H9 (cell line): ENCODE data around the gene PAEP. TPM values are rescaled to one million over a fixed set of nuclear protein-coding genes. Genes with fewer than 3 reads are reported as not detected.

Source experiments
- DNase-seq: peaks from one replicate; pipeline ENCODE4 v3.0.0-alpha.2; 2017
- H2AFZ ChIP-seq: one replicate; pipeline ENCODE4 v1.6.1; 2013; ENCODE audit warnings: mild to moderate bottlenecking, low read length, control low read depth, moderate library complexity
- H2AK5ac ChIP-seq: 2 replicates; pipeline ENCODE4 v1.6.1; 2013; ENCODE audit warnings: low read length, control low read depth, mixed read lengths; ENCODE audit not compliant: insufficient read length
- H2BK120ac ChIP-seq: one replicate; pipeline ENCODE4 v1.6.1; 2013; ENCODE audit warnings: low read depth, mild to moderate bottlenecking, low read length, control low read depth, inconsistent platforms; ENCODE audit not compliant: poor library complexity, severe bottlenecking
- H2BK12ac ChIP-seq: 2 replicates; pipeline ENCODE4 v1.6.1; 2013; ENCODE audit warnings: low read length, control low read depth, mixed read lengths, low read depth; ENCODE audit not compliant: insufficient read length
- H2BK15ac ChIP-seq: 2 replicates; pipeline ENCODE4 v1.6.1; 2013; ENCODE audit warnings: low read depth, low read length, control low read depth
- H2BK20ac ChIP-seq: one replicate; pipeline ENCODE4 v1.6.1; 2013; ENCODE audit warnings: low read depth, mild to moderate bottlenecking, low read length, control low read depth, inconsistent platforms; ENCODE audit not compliant: poor library complexity, severe bottlenecking
- H2BK5ac ChIP-seq: 2 replicates; pipeline ENCODE4 v1.6.1; 2013; ENCODE audit warnings: low read length, control low read depth, mixed read lengths; ENCODE audit not compliant: insufficient read length
- H3K14ac ChIP-seq: 2 replicates; pipeline ENCODE4 v1.6.1; 2013; ENCODE audit warnings: low read length, control low read depth; ENCODE audit not compliant: insufficient read depth
- H3K18ac ChIP-seq: 2 replicates; pipeline ENCODE4 v1.6.1; 2013; ENCODE audit warnings: low read depth, mild to moderate bottlenecking, mixed read lengths, low read length, control low read depth; ENCODE audit not compliant: insufficient read length
- H3K23ac ChIP-seq: 2 replicates; pipeline ENCODE4 v1.6.1; 2013; ENCODE audit warnings: low read length, control low read depth, mixed read lengths, low read depth; ENCODE audit not compliant: insufficient read length
- H3K23me2 ChIP-seq: 2 replicates; pipeline ENCODE4 v1.6.1; 2013; ENCODE audit warnings: low read depth, mild to moderate bottlenecking, mixed read lengths, low read length, control low read depth; ENCODE audit not compliant: insufficient read length, poor library complexity, severe bottlenecking
- H3K27ac ChIP-seq: 2 replicates; pipeline ENCODE4 v1.5.1; 2013; ENCODE audit warnings: low read length, control low read depth, mixed read lengths, low read depth; ENCODE audit not compliant: insufficient read length
- H3K27me3 ChIP-seq: 2 replicates; pipeline ENCODE4 v1.6.1; 2013; ENCODE audit warnings: low read length, control low read depth, inconsistent platforms; ENCODE audit not compliant: insufficient read depth
- H3K4ac ChIP-seq: 2 replicates; pipeline ENCODE4 v1.6.1; 2013; ENCODE audit warnings: low read depth, mild to moderate bottlenecking, control low read depth, inconsistent platforms, low read length, moderate library complexity
- H3K4me1 ChIP-seq: 2 replicates; pipeline ENCODE4 v1.6.1; 2013; ENCODE audit warnings: low read length, control low read depth, inconsistent platforms; ENCODE audit not compliant: insufficient read depth
- H3K4me2 ChIP-seq: 2 replicates; pipeline ENCODE4 v1.6.1; 2013; ENCODE audit warnings: low read length, control low read depth, mixed read lengths; ENCODE audit not compliant: insufficient read length, insufficient read depth
- H3K56ac ChIP-seq: 2 replicates; pipeline ENCODE4 v1.6.1; 2013; ENCODE audit warnings: low read depth, mild to moderate bottlenecking, mixed read lengths, low read length, control low read depth; ENCODE audit not compliant: insufficient read length
- H3K79me1 ChIP-seq: 2 replicates; pipeline ENCODE4 v1.6.1; 2013; ENCODE audit warnings: low read depth, mild to moderate bottlenecking, moderate library complexity, low read length, control low read depth, inconsistent platforms; ENCODE audit not compliant: insufficient read depth, poor library complexity, severe bottlenecking
- H3K79me2 ChIP-seq: 2 replicates; pipeline ENCODE4 v1.6.1; 2013; ENCODE audit warnings: low read length, control low read depth, inconsistent platforms; ENCODE audit not compliant: insufficient read depth
- H3K9ac ChIP-seq: 2 replicates; pipeline ENCODE4 v1.6.1; 2013; ENCODE audit warnings: low read length, control low read depth, mixed read lengths; ENCODE audit not compliant: insufficient read length; ENCODE audit errors: extremely low read depth
- H3K9me3 ChIP-seq: one replicate; pipeline ENCODE4 v1.6.1; 2013; ENCODE audit warnings: low read depth, low read length, inconsistent platforms; ENCODE audit not compliant: control insufficient read depth
- H3T11ph ChIP-seq: one replicate; pipeline ENCODE4 v1.6.1; 2013; ENCODE audit warnings: mild to moderate bottlenecking, low read length, control low read depth, inconsistent platforms
- H4K20me1 ChIP-seq: one replicate; pipeline ENCODE4 v1.6.1; 2013; ENCODE audit not compliant: control insufficient read depth, insufficient read length, insufficient read depth
- H4K5ac ChIP-seq: 2 replicates; pipeline ENCODE4 v1.6.1; 2013; ENCODE audit warnings: low read depth, mild to moderate bottlenecking, mixed read lengths, low read length, control low read depth; ENCODE audit not compliant: insufficient read length
- H4K8ac ChIP-seq: replicated peaks from 2 replicates; pipeline ENCODE4 v1.6.1; 2013; ENCODE audit warnings: low read length, control low read depth, mixed read lengths, low read depth; ENCODE audit not compliant: insufficient read length
- H4K91ac ChIP-seq: 2 replicates; pipeline ENCODE4 v1.6.1; 2013; ENCODE audit warnings: low read depth, mild to moderate bottlenecking, moderate library complexity, mixed read lengths, low read length, control low read depth; ENCODE audit not compliant: insufficient read length
- H3K27ac Mint-ChIP-seq, 3 experiments: 2 replicates in 2 of 3; 3 replicates in 1 of 3; pipeline ENCODE4 v1.8.0; 2020 to 2021; ENCODE audit warnings: mixed read lengths in 3 of 3, mild to moderate bottlenecking in 1 of 3, moderate library complexity in 1 of 3
- H3K27me3 Mint-ChIP-seq: 2 replicates; pipeline ENCODE4 v1.8.0; 2021; ENCODE audit warnings: low read depth, mild to moderate bottlenecking, moderate library complexity, mixed read lengths
- H3K36me3 Mint-ChIP-seq, 3 experiments: 2 replicates in 2 of 3; 3 replicates in 1 of 3; pipeline ENCODE4 v1.8.0; 2020 to 2021; ENCODE audit warnings: low read depth in 3 of 3, mixed read lengths in 3 of 3; ENCODE audit not compliant: insufficient read depth in 1 of 3
- H3K4me1 Mint-ChIP-seq, 2 experiments: 2 replicates each; pipeline ENCODE4 v1.8.0; 2020; ENCODE audit warnings: mixed read lengths in 2 of 2
- H3K4me3 Mint-ChIP-seq, 2 experiments: 2 replicates in 1 of 2; 3 replicates in 1 of 2; pipeline ENCODE4 v1.8.0; 2020 to 2021; ENCODE audit warnings: mild to moderate bottlenecking in 2 of 2, mixed read lengths in 2 of 2, moderate library complexity in 1 of 2
- H3K9me3 Mint-ChIP-seq, 2 experiments: 2 replicates in 1 of 2; 3 replicates in 1 of 2; pipeline ENCODE4 v1.8.0; 2020; ENCODE audit warnings: mild to moderate bottlenecking in 2 of 2, mixed read lengths in 2 of 2, moderate library complexity in 1 of 2
- CTCF ChIP-seq: fragments of 200-600 bp; sonication (generic); conservative IDR thresholded peaks from 3 replicates; pipeline ENCODE4 v1.8.0; 2021; ENCODE audit warnings: antibody characterized with exemption, mild to moderate bottlenecking
- whole genome bisulfite sequencing: extraction: QIAGEN DNeasy Blood & Tissue Kit; methylation state at CpG from one replicate; pipeline ENCODE4 v1.1.7; 2013; ENCODE audit warnings: missing lambda C conversion rate, low lambda C conversion rate, mixed read lengths; ENCODE audit not compliant: insufficient read length; ENCODE audit errors: extremely low coverage; 5-methylcytosine and 5-hydroxymethylcytosine counted together
- total RNA-seq: library from RNA; stranded (reverse); gene quantifications from 2 replicates; pipeline ENCODE4 v1.2.1, GENCODE V29; 2021

PAEP gene
- total RNA-seq, 1 experiment from 2014 or later, result not detected

- Mint-ChIP-seq H3K27me3 (peaks cover 4% of the 10 kb centered on the region; the same call in 1 of the 2 replicates), H3K36me3 (no peaks in the 10 kb centered on the region), H3K27ac (no peak overlapping the region; a peak in 1 of 7 replicates), H3K4me1 (peaks cover 4 to 7% of the 10 kb centered on the region in 2 experiments; a peak in 2 of 4 replicates), H3K4me3 (no peak overlapping the region), H3K9me3 (peaks cover 0 to 3% of the 10 kb centered on the region in 2 experiments; a peak in 1 of 5 replicates)
- Histone ChIP-seq H3K14ac (no peak overlapping the region), H4K5ac (no peak overlapping the region), H3K9ac (no peak overlapping the region), H3K27ac (no peak overlapping the region), H4K8ac (no peak overlapping the region), H3K23me2 (no peaks in the 10 kb centered on the region), H3K56ac (no peak overlapping the region), H3K79me2 (no peaks in the 10 kb centered on the region), H3K18ac (no peak overlapping the region), H4K20me1 (no peaks in the 10 kb centered on the region), H3K9me3 (no peaks in the 10 kb centered on the region), H2AK5ac (no peak overlapping the region), H4K91ac (no peak overlapping the region), H2BK15ac (no peak overlapping the region), H3K4me2 (no peak overlapping the region), H2BK5ac (no peak overlapping the region), H2BK120ac (no peak overlapping the region), H3K4me1 (no peaks in the 10 kb centered on the region), H3K79me1 (no peaks in the 10 kb centered on the region), H3K4ac (no peak overlapping the region), H2BK12ac (no peak overlapping the region), H3K27me3 (no peaks in the 10 kb centered on the region), H3K23ac (no peak overlapping the region), H3T11ph (no peak overlapping the region), H2AFZ (no peak overlapping the region), H2BK20ac (no peak overlapping the region)
- no peak for TF ChIP-seq CTCF
- WGBS, result no CpG with 5 or more reads among the region's 14 CpGs
- no peak for DNase-seq
Measured at GRCh38 chr9:135551031-135551430, 10.5 kb upstream of the PAEP start.
